KOPT-K1 (cell line): ENCODE data around the gene MFAP2.

ENCODE experiments used
- H3K27ac ChIP-seq: fragments of 200-600 bp; sonication (generic); 2 replicates; pipeline ENCODE4 v1.5.1; 2016; ENCODE audit warnings: antibody characterized with exemption, mild to moderate bottlenecking, low read depth, low read length; ENCODE audit not compliant: poor library complexity, severe bottlenecking
- H3K36me3 ChIP-seq: fragments of 200-600 bp; sonication (generic); 2 replicates; pipeline ENCODE4 v1.5.1; 2017; ENCODE audit warnings: antibody characterized with exemption, mild to moderate bottlenecking, low read length, moderate library complexity; ENCODE audit not compliant: insufficient read depth
- H3K9me3 ChIP-seq: fragments of 200-600 bp; sonication (generic); 2 replicates; pipeline ENCODE4 v1.5.1; 2017; ENCODE audit warnings: antibody characterized with exemption, low read length, mild to moderate bottlenecking; ENCODE audit not compliant: insufficient read depth, poor library complexity, severe bottlenecking

Gene MFAP2

GRCh38 chr1:16980473-16981268 lies at the start of gene MFAP2:
Gene MFAP2, minus strand, starts transcription at chr1:16980620. Its CDS starts 2,347 bp downstream, at chr1:16978273.
- Histone ChIP-seq H3K36me3 (peaks cover under 1% of the 10 kb centered on the region; the same call in 1 of the 2 replicates), H3K27ac (no peak within 1 kb of the TSS), H3K9me3 (no peaks in the 10 kb centered on the region)

GRCh38 chr1:17030206-17030605 lies 49.8 kb upstream of the MFAP2 start:
- Histone ChIP-seq H3K36me3 (peaks cover 100% of the 10 kb centered on the region), H3K27ac (no peak overlapping the region), H3K9me3 (no peaks in the 10 kb centered on the region)

GRCh38 chr1:17028662-17029188 lies 48.3 kb upstream of the MFAP2 start:
- no peaks in the 10 kb centered on the region for H3K9me3 ChIP-seq
- no peak overlapping the region for H3K27ac ChIP-seq
- peaks cover 100% of the 10 kb centered on the region for H3K36me3 ChIP-seq

GRCh38 chr1:17027900-17028299 lies 47.5 kb upstream of the MFAP2 start:
- Histone ChIP-seq H3K36me3 (peaks cover 100% of the 10 kb centered on the region), H3K9me3 (no peaks in the 10 kb centered on the region), H3K27ac (no peak overlapping the region)

GRCh38 chr1:17027403-17027802 lies 47.0 kb upstream of the MFAP2 start:
- peaks cover 100% of the 10 kb centered on the region for H3K36me3 ChIP-seq
- H3K9me3 ChIP-seq, result no peaks in the 10 kb centered on the region
- no peak overlapping the region for H3K27ac ChIP-seq

- Histone ChIP-seq H3K27ac (no peak overlapping the region), H3K9me3 (no peaks in the 10 kb centered on the region), H3K36me3 (peaks cover 100% of the 10 kb centered on the region)
Observed at GRCh38 chr1:17024721-17025120, 44.3 kb upstream of the MFAP2 start.

- peaks cover 100% of the 10 kb centered on the region for H3K36me3 ChIP-seq
- H3K9me3 ChIP-seq, result no peaks in the 10 kb centered on the region
- H3K27ac ChIP-seq, result no peak overlapping the region
Observed at GRCh38 chr1:17023573-17023972, 43.2 kb upstream of the MFAP2 start.

- Histone ChIP-seq H3K9me3 (no peaks in the 10 kb centered on the region), H3K27ac (no peak overlapping the region), H3K36me3 (peaks cover 100% of the 10 kb centered on the region)
Observed at GRCh38 chr1:17023102-17023501, 42.7 kb upstream of the MFAP2 start.

GRCh38 chr1:17021896-17022295 lies 41.5 kb upstream of the MFAP2 start:
- Histone ChIP-seq H3K36me3 (peaks cover 93% of the 10 kb centered on the region), H3K9me3 (no peaks in the 10 kb centered on the region), H3K27ac (no peak overlapping the region)

- H3K36me3 ChIP-seq, result peaks cover 79% of the 10 kb centered on the region
- no peak overlapping the region for H3K27ac ChIP-seq
- H3K9me3 ChIP-seq, result no peaks in the 10 kb centered on the region
Observed at GRCh38 chr1:17020502-17020901, 40.1 kb upstream of the MFAP2 start.

GRCh38 chr1:17018849-17019248 lies 38.4 kb upstream of the MFAP2 start:
- H3K27ac ChIP-seq, result no peak overlapping the region
- peaks cover 62% of the 10 kb centered on the region for H3K36me3 ChIP-seq
- no peaks in the 10 kb centered on the region for H3K9me3 ChIP-seq

GRCh38 chr1:17017435-17017834 lies 37.0 kb upstream of the MFAP2 start:
- Histone ChIP-seq H3K36me3 (peaks cover 48% of the 10 kb centered on the region), H3K27ac (no peak overlapping the region), H3K9me3 (no peaks in the 10 kb centered on the region)

- H3K9me3 ChIP-seq, result no peaks in the 10 kb centered on the region
- H3K27ac ChIP-seq, result no peak overlapping the region
- peaks cover 37% of the 10 kb centered on the region for H3K36me3 ChIP-seq
Observed at GRCh38 chr1:17016317-17016661, 35.9 kb upstream of the MFAP2 start.

- Histone ChIP-seq H3K9me3 (no peaks in the 10 kb centered on the region), H3K36me3 (peaks cover 23% of the 10 kb centered on the region), H3K27ac (no peak overlapping the region)
Observed at GRCh38 chr1:17014671-17015567, 34.5 kb upstream of the MFAP2 start.
